ENCODE measurements around the gene IGHMBP2.

DNA sequence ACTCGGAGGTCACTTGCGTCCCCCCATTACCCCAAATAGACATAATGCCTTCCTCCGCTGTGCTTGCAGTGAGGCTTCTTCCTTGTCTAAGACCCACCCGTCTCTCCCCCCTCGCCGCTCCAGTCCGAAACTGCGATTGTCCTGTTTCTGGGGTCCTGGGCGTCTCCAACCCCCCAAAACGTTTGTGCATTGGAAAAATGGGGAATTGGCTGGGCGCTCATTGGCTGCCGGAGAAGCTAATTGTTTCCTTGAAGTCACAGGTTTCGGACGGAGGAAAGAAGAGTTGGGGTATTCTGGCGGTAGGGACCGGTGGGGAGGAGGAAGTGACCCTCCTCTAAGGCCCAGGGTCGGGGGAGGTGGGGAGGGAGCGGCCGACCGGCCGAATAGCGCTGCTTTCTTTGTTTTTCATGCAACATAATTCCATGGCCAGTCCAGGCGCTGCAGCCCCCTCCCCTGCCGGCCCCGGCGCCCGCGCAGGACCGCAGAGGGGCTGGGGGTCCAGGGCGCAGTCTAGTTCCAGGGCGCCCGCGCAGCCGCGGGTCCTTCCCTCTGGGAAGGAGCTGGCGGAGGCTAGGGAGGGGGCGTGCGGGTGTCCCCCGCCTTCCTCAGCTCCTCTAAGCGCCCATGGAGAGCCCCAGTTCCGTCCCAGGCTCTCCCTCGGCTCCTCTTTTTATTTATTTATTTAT lies 49.3 kb upstream of the IGHMBP2 start:
- TF ChIP-seq CTCF (conservative IDR thresholded peaks at IDR 0.05) (no peak), EZH2 (IDR thresholded peaks at IDR 0.05; ENCODE audit: low read depth) (no peak)
